Fibroblast of mammary gland (primary cell): Measurements from ENCODE around the gene EML2.

Source experiments
- DNase-seq: peaks from one replicate; pipeline ENCODE4 v3.0.0-alpha.2; 2010; ENCODE audit warnings: low read depth
- H3K4me3 ChIP-seq: 2 replicates; pipeline ENCODE4 v1.5.1; 2011; ENCODE audit warnings: low read depth, mild to moderate bottlenecking, low read length, moderate library complexity; ENCODE audit not compliant: control insufficient read depth
- TF ChIP-seq, protein P1 (sequence below): conservative IDR thresholded peaks from 2 replicates; pipeline ENCODE4 v1.5.1; 2011; ENCODE audit warnings: low read depth, low read length, inconsistent platforms; ENCODE audit not compliant: control insufficient read depth, insufficient read depth

The EML2 gene

DNA sequence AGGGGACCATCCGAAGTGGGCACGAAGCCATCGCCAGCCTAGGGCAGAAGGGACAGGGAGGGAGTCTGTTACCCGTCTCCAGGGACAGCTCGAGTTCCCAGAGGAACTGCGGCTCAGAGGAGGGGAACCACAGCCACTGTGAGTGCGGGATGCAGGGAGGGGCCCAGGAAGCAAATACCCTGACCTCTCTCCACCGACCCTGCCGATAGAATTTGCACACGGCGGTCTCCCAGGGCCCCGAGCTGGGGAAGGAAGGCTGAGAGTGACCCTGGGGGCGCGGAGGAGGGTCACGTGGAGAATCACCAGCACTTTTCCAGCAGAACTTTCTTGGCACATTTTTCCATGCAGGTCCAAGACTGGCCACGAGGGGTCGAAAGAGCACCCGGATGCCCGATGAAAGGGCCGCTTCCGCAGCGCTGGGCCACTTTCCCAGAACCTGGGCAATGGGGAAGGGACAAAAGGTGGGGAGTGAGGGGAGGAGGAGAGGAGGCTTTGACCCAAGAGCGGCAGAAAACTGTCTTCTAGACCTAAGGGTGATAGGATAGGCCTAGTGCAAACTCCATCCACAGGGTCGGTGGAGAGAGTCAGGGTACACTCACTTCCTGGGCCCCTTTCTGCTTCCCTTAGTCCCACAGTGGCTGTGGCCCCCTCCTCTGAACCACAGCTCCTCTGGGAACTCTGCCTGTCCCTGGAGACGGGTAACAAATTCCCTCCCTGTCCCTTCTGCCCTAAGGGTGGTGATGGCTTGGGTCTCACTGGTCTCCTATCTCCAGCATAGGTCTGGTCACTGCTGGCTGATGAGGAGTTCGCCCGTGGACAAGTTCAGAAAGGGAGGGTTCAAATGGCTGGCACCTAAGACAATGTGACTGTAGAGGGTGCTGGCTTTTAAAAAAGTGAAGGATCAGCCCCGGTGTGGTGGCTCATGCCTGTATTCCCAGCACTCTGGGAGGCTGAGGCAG lies 31.8 kb downstream of the EML2 start:
- H3K4me3 ChIP-seq = peak overlapping the region; percentile 35
- DNase-seq = peak; percentile 67
- TF ChIP-seq, protein P1, sequence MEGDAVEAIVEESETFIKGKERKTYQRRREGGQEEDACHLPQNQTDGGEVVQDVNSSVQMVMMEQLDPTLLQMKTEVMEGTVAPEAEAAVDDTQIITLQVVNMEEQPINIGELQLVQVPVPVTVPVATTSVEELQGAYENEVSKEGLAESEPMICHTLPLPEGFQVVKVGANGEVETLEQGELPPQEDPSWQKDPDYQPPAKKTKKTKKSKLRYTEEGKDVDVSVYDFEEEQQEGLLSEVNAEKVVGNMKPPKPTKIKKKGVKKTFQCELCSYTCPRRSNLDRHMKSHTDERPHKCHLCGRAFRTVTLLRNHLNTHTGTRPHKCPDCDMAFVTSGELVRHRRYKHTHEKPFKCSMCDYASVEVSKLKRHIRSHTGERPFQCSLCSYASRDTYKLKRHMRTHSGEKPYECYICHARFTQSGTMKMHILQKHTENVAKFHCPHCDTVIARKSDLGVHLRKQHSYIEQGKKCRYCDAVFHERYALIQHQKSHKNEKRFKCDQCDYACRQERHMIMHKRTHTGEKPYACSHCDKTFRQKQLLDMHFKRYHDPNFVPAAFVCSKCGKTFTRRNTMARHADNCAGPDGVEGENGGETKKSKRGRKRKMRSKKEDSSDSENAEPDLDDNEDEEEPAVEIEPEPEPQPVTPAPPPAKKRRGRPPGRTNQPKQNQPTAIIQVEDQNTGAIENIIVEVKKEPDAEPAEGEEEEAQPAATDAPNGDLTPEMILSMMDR = peak; percentile 92

DNA sequence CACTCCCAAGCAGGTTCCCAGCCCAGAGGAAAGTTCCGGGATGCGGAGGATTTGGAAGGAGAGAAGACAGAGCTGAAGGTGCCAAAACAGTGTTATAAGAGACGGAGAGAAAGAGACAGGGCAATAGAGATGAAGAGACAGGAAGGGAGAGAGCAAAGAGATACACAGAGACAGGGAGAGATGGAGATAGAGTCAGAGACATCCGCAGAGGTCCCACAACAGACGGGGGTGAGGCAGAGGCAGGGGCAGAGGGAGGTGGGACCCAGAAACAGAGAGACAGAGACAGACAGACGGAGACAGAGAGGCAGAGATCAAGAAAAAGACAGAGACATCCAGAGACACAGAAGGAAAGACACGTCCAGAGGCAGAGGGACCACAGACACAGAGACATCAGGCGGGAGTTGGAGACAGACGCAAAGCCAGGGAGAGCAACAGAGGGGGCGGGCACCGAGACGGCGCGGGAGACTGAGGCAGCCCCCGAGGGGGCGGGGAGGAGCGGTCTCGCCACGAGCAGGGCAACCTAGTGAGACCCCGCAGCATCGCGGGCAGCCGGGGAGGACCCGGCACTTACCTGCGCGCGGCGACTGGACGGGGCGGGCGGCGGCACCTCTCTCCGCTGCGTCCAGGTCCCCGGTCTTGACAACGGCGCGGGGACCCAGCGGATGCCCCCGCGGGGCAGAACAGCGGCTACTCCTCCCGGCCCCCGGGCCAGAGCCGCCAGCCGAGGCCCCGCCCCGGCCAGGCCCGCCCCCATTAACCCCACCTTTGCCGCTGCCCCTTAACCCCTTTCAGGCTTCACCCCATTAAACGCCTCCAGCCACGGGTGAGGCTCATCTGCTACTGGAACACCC lies 37.4 kb downstream of the EML2 start, which contains the start of gene GPR4:
GPR4 (minus strand) TSS at position 689 of the 851 bp plus-strand sequence. CDS start 10,346 bp downstream, outside the sequence.
- no peak for DNase-seq
- no peak within 1 kb of the TSS for H3K4me3 ChIP-seq
- TF ChIP-seq, protein P1 = no peak

DNA sequence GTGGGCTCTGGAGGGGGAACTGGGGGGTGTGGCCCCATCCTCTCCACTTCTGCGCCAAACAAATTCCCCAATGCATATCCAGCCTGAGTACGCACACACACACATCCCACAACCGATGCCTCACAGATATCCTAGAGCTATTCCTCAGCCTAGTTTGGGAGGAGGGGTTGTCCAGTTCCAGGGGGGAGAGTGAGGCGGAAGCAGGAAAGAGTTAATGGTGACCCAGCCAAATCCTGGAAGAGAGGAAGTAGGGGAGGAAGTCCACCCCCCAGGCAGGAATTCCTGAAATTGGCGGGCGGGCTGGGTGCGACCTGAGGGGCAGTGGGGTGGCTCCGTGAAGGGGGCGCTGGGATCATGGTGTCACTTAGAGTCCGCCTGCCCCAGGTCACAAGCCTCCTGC lies 38.1 kb downstream of the EML2 start:
- no peak for DNase-seq
- TF ChIP-seq, protein P1 = no peak
- H3K4me3 ChIP-seq = no peak overlapping the region

DNA sequence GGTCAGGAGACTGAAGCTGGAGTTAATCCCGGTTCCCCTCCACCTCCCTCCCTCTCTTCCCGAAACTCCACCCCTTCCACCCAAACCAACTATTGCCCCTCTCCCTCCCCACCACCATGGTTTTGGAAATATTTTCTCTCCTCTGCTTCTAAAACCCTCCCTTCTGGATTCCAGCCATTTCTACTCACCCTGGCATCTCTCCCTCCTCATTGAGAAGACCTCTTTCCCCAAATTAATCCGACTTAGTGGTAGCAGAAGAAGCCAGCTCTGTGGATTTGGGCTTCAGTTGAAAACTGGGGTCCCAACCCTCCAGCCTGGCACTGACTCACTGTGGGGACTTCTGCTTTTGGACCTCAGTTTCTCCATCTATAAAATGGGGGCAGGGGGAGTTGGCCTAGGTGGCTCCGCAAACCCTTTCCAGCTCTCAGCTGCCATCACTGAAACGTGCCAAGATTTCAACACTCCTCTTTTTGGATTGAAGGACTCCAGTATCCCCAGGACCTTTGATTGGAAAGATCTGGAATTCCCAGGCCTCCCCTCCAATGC lies 38.8 kb downstream of the EML2 start:
- TF ChIP-seq, protein P1 = no peak
- DNase-seq = no peak
- H3K4me3 ChIP-seq = no peak overlapping the region

DNA sequence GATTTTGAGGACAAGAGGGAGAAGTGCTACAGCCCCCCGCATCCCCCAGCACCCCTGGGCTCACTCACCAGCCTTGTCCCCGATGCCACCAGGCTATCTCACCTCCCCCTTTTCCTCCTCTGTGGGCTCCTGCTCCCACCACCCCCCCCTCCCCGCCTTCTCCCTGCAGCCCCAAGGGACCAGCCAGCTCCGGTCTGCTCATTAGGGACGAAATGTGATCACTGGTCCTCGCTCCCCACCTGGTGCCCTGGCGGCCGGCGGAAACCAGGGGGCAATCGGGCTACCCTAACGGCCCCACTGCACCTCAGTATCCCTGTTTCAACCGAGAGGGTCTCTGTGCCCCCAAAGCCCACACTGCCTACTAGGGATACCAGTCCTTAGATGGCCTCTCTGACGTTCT lies 39.9 kb downstream of the EML2 start:
- H3K4me3 ChIP-seq = no peak overlapping the region
- TF ChIP-seq, protein P1 = no peak
- no peak for DNase-seq

DNA sequence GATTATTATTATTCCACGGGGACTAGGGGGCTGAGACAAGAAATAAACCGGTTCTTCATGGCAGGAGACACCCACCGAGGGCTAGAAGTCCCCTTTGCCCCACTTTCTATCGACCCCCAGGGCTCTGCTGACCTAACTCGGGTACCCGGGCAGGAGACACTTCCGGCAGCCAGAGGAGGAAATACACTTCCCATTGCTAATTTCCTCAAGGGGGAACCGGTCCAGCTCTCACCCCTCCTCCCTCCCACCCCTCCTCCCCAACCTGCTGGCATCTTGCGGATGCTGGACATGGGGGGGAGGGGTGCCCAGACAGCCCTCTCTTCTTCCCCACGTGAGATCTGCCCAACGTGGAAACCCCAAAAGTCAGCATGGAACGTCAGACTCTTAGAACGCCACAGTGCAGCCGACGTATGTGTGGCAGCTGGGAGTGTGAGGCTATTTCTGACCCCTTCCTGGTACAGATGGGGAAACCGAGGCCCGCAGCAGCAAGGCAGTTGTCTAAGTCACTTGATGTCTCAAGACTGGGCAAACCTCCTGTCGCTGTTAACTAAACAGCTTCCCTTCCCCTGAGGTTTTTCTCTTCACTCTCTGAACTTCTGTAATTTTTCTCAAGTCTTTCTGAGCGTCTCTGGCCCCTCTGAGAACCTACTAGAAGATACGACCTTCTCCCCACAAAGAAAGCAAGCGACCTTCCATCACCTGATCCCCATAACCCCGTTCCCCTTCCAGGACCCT lies 40.8 kb downstream of the EML2 start:
- DNase-seq = peak; percentile 19
- TF ChIP-seq, protein P1 = no peak
- H3K4me3 ChIP-seq = peak overlapping the region; percentile 27
